ENCODE measurements around the gene MORN2.

DNA sequence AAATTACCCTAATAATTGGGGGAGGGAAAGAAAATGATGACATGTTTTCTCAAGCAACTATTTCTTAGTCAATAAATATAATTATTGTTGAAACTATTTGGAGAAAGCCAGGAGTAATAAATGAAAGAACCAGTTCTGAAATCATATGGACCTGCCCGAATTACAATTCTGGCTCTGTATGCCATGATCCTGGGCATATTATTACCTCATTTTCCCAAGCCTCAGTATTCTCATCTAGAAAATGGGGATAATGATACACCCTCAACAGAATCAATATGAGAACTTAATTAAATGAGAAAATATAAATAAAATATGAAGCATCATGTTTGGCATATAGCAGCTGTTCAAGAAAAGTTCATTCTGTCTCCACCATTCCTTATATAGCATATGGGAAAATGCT lies 36.8 kb downstream of the MORN2 start:
- TF ChIP-seq, protein P1, sequence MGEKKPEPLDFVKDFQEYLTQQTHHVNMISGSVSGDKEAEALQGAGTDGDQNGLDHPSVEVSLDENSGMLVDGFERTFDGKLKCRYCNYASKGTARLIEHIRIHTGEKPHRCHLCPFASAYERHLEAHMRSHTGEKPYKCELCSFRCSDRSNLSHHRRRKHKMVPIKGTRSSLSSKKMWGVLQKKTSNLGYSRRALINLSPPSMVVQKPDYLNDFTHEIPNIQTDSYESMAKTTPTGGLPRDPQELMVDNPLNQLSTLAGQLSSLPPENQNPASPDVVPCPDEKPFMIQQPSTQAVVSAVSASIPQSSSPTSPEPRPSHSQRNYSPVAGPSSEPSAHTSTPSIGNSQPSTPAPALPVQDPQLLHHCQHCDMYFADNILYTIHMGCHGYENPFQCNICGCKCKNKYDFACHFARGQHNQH (CRISPR knock-in tag; IDR thresholded peaks at IDR 0.05) = no peak
- TF ChIP-seq POLR2AphosphoS5 (IDR thresholded peaks at IDR 0.05; ENCODE audit: low read depth, low read length) (no peak), CEBPB (IDR thresholded peaks at IDR 0.05; ENCODE audit: borderline replicate concordance, low read depth, low read length) (no peak)
